Measurements from ENCODE around the gene ATP8A2.
"Not testable (repeated sequence)": the region's sequence is repeated elsewhere in the genome, so short reads cannot be mapped to it uniquely, and the experiment has no call there.

ATP8A2 gene

DNA sequence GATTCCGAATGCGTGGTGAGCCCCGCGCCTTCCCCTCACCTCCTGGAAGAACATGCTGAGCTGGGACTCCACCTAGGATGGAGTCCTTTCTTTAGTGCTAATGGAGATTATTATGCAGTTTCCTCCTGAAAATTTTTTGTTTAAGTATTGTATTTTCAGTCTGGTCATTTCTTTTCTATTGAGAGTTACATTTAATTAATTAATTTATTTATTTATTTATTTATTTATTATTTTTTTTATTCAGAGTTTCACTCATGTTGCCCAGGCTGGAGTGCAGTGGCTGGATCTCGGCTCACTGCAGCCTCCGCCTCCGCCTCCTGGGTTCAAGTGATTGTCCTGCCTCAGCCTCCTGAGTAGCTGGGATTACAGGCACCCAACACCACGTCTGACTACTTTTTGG lies 400.8 kb downstream of the ATP8A2 start:
- not testable (repeated sequence) for DNase-seq

- DNase-seq, result not testable (repeated sequence)
Observed at GRCh38 chr13:25774056-25774455, 402.3 kb downstream of the ATP8A2 start.

GRCh38 chr13:25775275-25775674 lies 403.5 kb downstream of the ATP8A2 start:
- no peak for DNase-seq

DNA sequence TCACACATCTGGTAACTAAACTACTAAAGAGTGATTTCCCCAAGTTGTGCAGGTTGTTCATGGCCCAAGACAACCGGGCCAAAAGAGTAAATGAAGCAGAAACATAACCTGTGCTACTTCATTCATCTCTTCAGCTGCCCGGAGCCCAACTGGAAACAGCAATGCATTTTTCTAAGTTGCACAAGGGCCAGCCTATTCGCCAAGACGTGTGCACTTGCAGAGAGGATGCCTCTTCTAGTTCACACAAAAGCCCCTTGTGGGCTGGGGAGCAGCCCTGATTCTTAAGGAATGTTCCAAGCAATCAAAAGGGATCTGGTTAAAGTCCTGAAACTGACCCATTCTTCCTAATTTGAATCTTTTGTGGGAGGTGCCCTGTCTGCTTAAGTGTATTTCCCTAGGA lies 404.2 kb downstream of the ATP8A2 start:
- DNase-seq, result no peak

- DNase-seq, result no peak
Observed at GRCh38 chr13:25776722-25777121, 404.9 kb downstream of the ATP8A2 start.

DNA sequence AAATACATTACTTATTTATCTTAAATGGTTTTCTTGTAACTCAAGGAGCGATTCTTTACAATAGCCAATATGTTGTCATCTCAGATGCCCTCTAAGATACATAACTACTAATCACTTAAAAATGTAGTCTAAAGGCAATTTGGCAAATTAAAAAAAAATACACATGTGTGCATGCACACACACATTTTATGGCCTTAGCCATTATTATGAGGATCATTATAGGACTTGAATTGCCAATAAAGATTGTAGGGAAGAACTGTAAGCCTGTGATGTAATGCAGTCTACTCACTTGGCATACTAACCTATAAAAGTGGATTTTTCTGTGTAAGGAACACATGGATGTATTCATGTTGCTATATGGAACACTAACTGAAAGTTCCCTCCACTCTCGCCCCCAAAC lies 405.7 kb downstream of the ATP8A2 start:
- no peak for DNase-seq

DNA sequence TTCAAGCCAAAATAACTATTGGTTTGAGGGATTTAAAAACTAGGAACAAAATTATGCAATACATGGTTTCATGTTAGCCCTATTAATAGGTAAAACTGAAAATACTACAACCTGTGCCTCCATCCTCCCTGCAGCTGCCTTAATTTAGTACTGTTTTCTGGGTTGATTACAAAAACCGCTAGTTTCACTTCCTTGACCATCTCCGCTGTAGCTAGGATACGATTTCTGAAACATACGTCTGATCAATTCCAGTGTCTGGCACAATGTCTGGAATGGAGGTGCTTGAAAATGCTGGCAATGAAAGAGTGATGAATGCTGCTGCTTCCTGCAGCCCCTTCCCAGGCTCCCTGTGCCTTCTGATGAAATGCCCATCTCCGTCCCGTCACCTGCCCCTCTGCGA lies 406.6 kb downstream of the ATP8A2 start:
- DNase-seq, result no peak

DNA sequence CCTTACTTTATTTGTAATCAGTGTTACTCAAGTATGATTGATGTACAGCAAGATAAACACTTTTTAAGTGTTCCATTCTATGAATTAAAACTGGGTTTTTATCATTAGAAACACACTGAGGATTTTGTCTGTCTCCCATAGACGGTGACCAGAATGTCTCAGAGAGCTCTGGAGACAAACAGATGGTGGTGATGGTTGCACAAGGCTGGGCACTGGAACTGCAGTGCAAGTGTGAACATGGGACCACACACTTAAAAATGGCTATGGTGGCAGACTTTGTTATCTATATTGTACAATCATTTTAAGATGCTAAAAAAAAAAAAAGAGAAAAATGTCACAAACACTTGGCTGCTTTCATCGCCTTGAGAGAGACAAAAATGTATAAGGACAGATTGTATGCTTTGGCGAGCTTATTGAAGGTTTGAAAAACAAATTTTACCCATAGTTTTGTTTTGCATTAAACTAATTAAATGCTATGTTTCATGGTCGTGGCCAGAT lies 407.1 kb downstream of the ATP8A2 start:
- DNase-seq, result no peak

DNA sequence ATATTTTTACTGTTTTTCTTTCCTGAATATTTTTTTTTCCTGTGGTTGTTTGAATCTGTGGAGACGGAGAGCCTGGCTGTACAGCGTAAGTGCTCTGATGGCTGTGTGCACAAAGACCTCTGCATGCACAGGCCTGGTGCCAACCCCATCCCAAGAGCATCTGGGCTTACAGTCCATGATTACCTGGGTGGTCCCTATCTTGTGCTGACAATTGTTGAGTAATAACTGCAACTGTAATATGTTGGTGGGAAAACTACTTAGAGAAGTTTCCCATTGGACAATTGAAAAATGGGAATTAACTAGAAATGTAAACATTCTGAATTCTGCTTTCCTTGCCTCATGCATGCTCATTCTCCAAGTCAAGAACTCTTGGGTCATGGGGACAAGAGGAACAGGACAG lies 411.3 kb downstream of the ATP8A2 start:
- DNase-seq, result no peak

GRCh38 chr13:25783601-25784024 lies 411.8 kb downstream of the ATP8A2 start:
- DNase-seq, result no peak

DNA sequence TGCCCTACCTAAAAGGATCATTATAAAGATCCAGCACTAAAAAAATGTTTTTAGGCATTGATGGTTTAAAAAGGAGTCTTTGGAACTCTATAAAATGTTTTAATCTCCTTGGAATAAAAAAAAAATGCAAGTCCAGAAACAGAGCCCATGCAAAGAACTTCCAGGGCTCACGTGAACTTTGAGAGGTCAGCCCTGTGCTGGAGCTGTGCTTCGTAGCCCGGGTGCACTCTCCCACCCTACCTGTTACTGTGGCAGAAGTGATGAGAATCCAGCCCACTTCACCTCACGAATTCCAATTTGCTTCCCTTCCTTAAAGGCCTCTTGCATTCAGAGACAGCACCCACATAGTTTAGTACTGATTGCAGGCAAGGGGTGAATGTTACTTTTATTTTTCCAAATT lies 412.3 kb downstream of the ATP8A2 start:
- no peak for DNase-seq

DNA sequence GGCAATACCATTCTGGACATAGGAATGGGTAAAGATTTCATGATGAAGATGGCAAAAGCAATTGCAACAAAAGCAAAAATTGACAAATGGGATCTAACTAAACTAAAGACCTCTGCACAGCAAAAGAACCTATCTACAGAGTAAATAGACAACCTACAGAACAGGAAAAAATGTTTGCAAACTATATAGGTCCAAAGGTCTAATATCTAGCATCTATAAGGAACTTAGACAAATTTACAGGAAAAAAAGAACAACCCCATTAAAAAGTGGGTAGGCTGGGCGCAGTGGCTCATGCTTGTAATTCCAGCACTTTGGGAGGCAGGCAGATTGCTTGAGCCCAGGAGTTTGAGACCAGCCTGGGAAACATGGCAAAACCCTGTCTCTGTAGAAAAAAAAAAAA lies 418.4 kb downstream of the ATP8A2 start:
- DNase-seq, result not testable (repeated sequence)

DNA sequence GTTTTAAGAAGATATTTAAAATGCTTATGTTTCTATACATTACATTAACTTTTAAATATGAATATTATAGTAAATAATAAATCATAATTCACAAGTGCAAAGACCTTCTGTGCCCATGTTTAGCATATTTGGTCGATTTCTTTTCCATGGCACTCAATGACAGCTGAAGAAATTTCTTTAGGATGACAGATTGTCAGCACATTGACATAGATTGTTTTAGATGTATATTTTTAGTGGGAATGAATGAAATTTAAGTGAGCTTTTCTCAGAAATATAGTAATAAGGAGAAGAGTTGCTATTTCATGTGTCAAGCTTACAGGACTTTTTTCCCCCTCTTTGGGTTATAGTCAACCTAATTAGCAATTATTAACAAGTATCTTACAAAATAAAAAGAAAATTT lies 423.5 kb downstream of the ATP8A2 start:
- DNase-seq, result no peak

GRCh38 chr13:25796474-25796873 lies 424.7 kb downstream of the ATP8A2 start:
- no peak for DNase-seq

DNA sequence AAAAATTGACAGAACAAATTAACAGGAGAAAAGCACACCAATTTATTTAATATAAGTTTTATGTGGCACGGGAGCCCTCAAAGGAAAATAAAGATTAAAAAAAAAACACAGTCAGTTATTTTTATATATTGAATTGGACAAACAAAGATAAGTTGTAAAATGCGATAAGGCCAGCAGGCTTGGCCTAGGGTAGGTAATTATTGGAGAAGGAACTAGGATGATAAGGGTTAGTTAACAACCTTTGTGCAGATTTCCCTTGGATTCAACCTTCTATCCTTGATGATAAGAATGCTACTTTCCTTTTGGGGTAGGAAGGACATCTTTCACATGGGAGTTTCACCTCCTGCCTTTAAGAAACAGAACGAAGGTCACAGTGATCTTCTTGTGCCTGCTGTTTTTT lies 427.2 kb downstream of the ATP8A2 start:
- no peak for DNase-seq

DNA sequence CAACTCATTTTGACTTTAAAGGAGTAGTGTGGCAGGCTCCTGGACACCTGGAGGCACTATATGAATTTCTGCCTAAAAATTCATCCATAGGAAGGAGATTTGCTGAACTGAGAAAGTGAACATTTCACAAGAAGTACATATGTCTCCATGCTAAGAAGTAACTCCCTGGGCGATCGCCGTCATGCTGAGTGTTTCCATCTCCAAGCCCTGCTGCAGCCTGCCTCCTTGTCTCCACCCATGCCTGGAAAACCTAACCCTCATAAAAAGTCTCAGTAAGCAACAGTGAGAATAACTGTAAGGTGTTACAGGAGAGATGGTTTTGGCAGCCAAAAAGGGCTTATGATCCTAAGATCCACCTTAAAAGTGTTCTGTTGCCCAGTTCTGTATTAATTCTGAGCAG lies 428.7 kb downstream of the ATP8A2 start:
- no peak for DNase-seq

- no peak for DNase-seq
Observed at GRCh38 chr13:25802579-25802978, 430.8 kb downstream of the ATP8A2 start.

- DNase-seq, result no peak
Observed at GRCh38 chr13:25803641-25804040, 431.9 kb downstream of the ATP8A2 start.

DNA sequence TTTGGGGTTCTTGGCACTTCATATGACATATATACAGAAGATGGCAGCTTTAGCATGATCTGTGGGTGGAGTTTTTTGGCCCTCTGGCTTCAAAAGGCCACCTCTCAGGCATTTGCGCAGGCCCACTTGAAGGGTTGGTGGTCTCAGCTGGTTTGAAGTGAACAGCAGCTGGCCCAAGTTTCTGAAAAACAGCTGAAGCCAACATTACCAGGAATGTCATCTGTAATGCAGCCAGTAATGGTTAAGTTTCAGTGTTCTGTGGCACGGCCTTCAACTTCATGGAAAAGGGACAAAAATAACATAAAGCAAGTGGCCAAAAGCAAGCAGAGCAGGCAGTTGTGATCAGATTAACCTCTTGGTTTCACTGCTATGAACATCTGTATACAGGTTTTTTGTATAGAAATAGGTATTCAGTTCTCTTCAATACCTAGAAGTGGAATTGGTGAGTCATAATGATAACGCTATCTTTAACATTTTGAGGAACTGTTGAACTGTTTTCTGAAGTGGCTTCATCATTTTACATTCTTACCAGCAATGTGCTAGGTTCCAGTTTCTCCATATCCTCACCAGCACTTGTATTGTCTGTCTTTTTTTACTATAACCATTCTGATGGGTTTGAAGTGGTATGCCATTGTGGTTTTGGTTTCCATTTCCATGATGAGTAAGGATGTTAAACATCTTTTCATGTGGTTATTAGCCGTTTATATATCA lies 434.6 kb downstream of the ATP8A2 start:
- DNase-seq, result peak; percentile 6

GRCh38 chr13:25807562-25807961 lies 435.8 kb downstream of the ATP8A2 start:
- no peak for DNase-seq

DNA sequence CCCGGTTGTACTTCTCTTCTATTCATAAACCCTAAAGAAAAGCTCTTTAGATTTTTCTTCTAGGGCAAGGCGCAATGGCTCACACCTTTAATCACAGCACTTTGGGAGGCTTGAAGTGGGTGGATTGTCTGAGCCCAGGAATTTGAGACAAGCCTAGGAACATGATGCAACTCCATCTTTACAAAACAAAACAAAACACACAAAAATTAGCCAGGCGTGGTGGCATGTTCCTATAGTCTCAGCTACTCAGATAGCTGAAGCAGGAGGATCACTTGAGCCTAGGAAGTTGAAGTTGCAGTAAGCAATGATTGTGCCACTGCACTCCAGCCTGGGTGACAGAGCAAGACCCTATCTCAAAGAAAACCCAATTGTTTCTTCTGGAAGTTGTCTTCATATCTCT lies 439.7 kb downstream of the ATP8A2 start:
- no peak for DNase-seq

DNA sequence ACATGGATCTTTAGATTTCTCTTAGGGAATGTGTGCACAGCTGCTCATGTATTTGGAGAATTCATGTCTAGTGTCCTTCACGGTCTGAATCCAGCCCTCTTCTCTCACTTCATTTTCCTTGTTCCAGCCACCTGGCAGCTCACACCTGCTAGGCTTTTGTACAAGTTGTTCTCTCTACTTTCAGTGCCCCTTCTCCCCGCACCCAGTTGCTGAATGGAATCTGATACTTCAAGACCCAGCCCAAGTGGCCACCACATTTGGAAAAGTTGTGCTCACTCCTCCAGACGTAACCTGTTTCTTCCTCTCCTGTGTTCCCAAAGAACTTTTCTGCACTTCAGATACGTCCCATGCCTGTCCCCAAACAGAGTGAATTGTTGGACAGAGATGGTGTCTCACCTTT lies 444.5 kb downstream of the ATP8A2 start:
- no peak for DNase-seq

- no peak for DNase-seq
Observed at GRCh38 chr13:25819856-25820530, 448.2 kb downstream of the ATP8A2 start.

- DNase-seq, result no peak
Observed at GRCh38 chr13:25821776-25822175, 450.0 kb downstream of the ATP8A2 start.

DNA sequence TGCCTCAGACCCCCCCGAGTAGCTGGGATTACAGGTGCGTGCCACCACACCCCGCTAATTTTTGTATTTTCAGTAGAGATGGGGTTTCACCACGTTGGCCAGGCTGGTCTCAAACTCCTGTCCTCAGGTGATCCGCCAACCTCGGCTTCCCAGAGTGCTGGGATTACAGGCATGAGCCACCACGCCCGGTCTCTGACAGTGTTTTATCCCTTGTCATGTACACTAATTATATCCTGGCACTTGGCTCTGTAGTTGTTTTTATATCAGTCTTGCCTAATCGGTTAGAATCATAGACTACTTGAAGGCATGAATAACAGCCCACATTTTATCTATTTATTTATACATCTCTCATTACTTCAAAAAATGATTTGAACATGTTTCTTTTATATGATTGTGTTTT lies 455.4 kb downstream of the ATP8A2 start:
- DNase-seq, result not testable (repeated sequence)

Data from fibroblast of skin of right quadriceps (primary cell).